SIG-M5 (cell line): Measurements from ENCODE around the gene OR6C6.
"Not testable (repeated sequence)": the region's sequence is repeated elsewhere in the genome, so short reads cannot be mapped to it uniquely, and the experiment has no call there.

ENCODE experiments used
- DNase-seq: peaks from one replicate; lab custom pipeline; 2025; lab: John Stamatoyannopoulos, UW

The OR6C6 gene

DNA sequence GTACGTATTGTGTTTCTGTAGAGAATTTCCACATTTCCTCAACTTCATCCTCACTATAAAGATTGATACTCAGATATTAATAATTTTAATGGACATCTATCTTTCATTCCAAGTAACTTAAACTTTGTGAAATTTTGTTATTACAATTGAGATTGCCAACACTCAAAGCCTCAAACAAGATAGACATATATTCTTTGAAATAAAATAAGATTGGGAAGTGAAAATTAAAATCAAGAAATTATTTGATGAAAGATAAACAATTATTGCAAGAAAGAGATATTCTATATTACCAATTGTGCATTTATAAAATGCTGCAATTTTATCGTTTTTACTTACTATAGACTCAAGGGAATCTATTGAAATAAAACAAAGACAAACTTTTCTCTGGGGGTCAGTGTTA, at the start of gene OR6C6:
Gene OR6C6, minus strand, starts transcription at position 101 of the 400 bp plus-strand sequence. CDS start 1,337 bp downstream, outside the sequence.
- DNase-seq, result no peak

- DNase-seq, result no peak
Observed at GRCh38 chr12:55336002-55336401, 39.6 kb upstream of the OR6C6 start.

GRCh38 chr12:55330446-55330845, 34.1 kb upstream of the OR6C6 start, which contains the start of gene OR6C3:
Gene OR6C3 (plus strand): TSS chr12:55330746. CDS start chr12:55331701, 955 bp downstream.
- no peak for DNase-seq

DNA sequence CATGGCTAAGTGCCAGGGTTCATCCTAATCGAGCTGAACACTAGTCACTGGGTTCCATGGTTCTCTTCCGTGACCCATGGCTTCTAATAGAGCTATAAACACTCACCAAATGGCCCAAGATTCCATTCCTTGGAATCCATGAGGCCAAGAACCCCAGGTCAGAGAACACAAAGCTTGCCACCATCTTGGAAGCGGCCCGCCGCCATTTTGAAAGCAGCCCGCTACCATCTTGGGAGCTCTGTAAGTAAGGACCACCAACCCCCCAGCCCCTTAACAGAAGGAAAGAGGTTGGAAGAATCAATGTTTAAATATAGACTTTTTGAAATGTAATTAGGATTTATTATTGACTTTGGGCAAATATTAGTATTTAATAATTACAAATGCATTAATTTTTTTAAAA, 29.4 kb upstream of the OR6C6 start:
- not testable (repeated sequence) for DNase-seq

DNA sequence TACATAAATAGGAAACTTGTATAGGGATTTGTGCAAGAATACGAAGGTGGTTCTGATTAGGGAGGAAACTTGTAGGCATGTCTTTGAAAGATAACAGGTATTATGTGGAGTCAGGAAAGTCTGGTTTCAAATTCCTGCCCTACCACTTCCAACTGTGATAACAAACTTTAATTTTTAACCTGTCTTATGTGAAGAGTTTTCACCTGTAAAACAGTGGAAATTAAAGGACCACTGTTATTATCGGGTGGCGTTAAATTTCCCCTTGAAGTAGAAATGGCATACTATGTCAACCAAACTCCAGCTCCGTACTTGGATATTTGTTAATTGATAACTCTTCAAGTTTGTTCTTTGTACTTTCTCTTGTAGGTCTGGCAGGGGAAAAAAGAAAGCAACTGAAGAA, 23.8 kb upstream of the OR6C6 start:
- DNase-seq, result no peak

DNA sequence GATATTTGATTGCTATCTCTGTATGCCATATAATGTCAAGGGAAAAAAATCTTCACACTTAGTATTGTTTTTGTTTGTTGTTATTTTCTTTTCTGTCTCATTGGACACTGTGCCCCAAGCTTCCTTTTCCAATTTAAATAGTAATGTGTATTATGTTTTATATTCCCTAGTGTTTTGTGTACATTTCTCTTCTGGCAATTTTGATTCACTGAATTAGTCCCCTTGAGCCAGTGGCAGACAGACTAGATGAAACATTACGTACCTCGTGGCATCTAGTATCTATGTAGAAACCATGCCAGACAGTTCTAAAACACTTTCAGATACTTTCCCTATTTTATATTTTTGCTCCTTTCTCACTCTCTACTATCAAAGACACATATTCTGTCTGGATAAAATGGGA, 17.7 kb upstream of the OR6C6 start, which contains the start of gene OR6C1:
Gene OR6C1, plus strand, starts transcription at position 301 of the 400 bp plus-strand sequence. CDS start 6,257 bp downstream, outside the sequence.
- DNase-seq, result no peak

GRCh38 chr12:55289999-55290398, 6.4 kb downstream of the OR6C6 start:
- DNase-seq, result no peak

DNA sequence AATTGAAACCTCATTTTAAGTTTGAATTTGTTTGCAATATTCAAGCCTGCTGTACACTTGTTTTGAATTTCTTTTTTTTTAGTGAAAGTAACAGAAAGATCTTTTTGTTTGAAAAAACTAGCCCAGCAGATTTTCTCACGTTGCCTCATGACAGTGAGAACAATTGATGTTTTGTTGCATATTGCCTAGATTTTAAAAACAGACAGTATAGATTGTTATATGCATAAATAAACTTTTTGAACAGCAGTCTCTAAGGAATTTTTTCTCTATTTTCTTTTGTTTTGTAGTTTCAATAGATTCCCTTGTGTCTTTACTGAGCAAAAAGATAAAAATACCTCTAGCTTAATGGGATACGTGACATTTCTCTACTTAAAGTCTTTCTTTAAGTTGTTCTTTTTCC, 15.4 kb downstream of the OR6C6 start:
- no peak for DNase-seq

DNA sequence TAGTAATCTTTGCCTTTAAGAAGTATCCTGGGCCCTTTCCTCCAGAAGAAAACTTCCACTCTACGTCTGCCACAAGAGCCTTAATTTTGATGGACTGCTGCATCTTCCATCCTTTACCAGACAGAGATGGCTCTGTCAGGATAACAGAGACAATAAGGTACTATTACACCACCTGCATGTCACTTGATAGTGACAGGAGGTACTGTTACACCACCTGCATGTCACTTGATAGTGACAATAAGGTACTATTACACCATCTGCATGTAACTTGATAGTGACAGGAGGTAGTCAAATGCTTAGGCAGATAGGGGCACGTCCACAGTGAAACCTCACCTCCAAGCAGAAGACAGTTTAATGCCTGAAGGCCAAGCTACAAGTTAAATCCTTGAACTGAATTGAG, 38.1 kb downstream of the OR6C6 start:
- DNase-seq, result no peak

- DNase-seq, result no peak
Observed at GRCh38 chr12:55256831-55257230, 39.5 kb downstream of the OR6C6 start.

- no peak for DNase-seq
Observed at GRCh38 chr12:55253281-55253680, 43.1 kb downstream of the OR6C6 start.

DNA sequence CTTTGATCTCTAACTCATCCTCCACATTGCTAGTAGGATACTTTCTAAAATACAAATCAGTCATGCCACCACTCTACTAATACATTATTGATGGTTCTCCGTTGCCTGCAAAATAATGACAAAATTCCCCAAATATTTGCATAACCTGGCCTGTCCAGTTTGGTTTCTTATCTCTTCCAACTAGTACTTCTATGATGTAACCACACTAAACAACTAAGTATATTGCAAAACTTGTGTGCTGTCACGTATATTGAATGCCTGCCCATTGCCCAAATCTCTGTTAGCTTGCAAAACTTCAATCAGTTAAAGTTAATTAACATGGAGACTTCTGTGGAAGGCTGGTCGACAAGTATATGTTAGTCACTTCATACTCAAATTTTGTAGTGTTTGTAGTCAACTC, 45.4 kb downstream of the OR6C6 start:
- DNase-seq, result no peak

DNA sequence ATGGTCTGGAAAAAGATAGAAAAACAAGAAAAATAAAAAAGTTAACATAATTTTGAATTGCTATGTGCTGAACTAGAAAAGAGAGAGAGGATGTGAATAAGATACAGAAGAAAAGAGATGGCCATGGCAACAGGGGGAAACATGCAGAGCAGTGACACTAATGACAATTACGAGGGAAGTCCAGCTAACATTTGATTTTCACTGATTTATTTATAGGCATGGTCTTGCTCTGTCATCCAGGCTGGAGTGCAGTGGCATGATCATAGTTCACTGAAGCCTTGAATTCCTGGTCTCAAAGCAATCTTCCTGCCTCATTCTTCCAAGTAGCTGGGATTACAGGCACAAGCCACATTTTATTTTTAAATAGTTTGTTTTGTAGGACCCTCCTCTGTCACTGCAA, 50.2 kb downstream of the OR6C6 start:
- no peak for DNase-seq

DNA sequence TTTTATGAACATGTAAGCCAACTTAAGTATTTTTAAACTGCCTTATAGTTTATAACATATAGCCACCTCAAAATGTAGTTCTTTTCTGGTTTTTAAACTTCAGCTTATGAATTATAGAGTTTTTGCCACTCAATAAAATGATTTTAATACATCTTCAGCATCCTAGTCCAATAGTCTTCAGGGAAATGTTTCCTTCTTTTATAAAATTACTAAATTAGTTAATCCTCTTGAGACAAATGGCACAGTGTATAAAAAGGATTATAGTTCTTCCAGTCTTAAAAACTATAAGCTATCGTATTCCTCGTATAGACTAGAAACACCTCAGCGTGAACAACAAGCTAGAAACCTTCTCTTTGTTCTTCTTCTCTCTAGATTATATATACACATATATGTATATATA, 52.1 kb downstream of the OR6C6 start, which contains the start of gene OR6C74:
Gene OR6C74, plus strand, starts transcription at position 301 of the 400 bp plus-strand sequence. CDS start 2,679 bp downstream, outside the sequence.
- DNase-seq, result no peak
